SK-N-SH treated with all-trans-retinoic acid at 6 μM for 48 hours (cell line): Measurements from ENCODE around the gene ZEB2.

ENCODE experiments used
- ARNTL ChIP-seq: fragments of 450-650 bp; formaldehyde crosslinking; IDR thresholded peaks from 2 replicates; pipeline ENCODE4 v1.5.0; 2020; ENCODE audit warnings: low read depth, mild to moderate bottlenecking, moderate library complexity, borderline replicate concordance
- GLIS3 ChIP-seq: fragments of 250-450 bp; sonication (Bioruptor Pico); IDR thresholded peaks from 2 replicates; pipeline ENCODE4 v1.5.0; 2020; ENCODE audit warnings: mild to moderate bottlenecking, moderate library complexity
- PPARA ChIP-seq: fragments of 250-450 bp; sonication (Bioruptor Pico); IDR thresholded peaks from 2 replicates; pipeline ENCODE4 v1.5.0; 2020; ENCODE audit warnings: mild to moderate bottlenecking, borderline replicate concordance
- RARB ChIP-seq: fragments of 250-450 bp; sonication (Bioruptor Pico); IDR thresholded peaks from 2 replicates; pipeline ENCODE4 v1.8.0; 2021; ENCODE audit warnings: mild to moderate bottlenecking, moderate library complexity
- SNAI2 ChIP-seq: fragments of 250-450 bp; sonication (Bioruptor Pico); IDR thresholded peaks from 2 replicates; pipeline ENCODE4 v1.5.0; 2020; ENCODE audit warnings: mild to moderate bottlenecking, moderate library complexity
- TOX ChIP-seq: fragments of 250-450 bp; sonication (Bioruptor Pico); IDR thresholded peaks from 2 replicates; pipeline ENCODE4 v1.8.0; 2021; ENCODE audit warnings: mild to moderate bottlenecking, moderate library complexity, borderline replicate concordance
- TSHZ2 ChIP-seq: fragments of 250-450 bp; sonication (Bioruptor Pico); IDR thresholded peaks from 2 replicates; pipeline ENCODE4 v1.5.0; 2020; ENCODE audit warnings: mild to moderate bottlenecking, moderate library complexity
- ZFP3 ChIP-seq: fragments of 250-450 bp; sonication (Bioruptor Pico); IDR thresholded peaks from 2 replicates; pipeline ENCODE4 v1.5.0; 2020; ENCODE audit warnings: mild to moderate bottlenecking, moderate library complexity
- ZNF565 ChIP-seq: fragments of 450-650 bp; formaldehyde crosslinking; conservative IDR thresholded peaks from 2 replicates; pipeline ENCODE4 v1.5.0; 2020; ENCODE audit warnings: low read depth, mild to moderate bottlenecking, moderate library complexity
- TF ChIP-seq, protein P1 (sequence below): fragments of 250-450 bp; sonication (Bioruptor Pico); IDR thresholded peaks from 2 replicates; pipeline ENCODE4 v1.8.0; 2020; ENCODE audit warnings: mild to moderate bottlenecking, moderate library complexity, borderline replicate concordance
- TF ChIP-seq, protein P2 (sequence below): fragments of 250-450 bp; sonication (Bioruptor Pico); IDR thresholded peaks from 2 replicates; pipeline ENCODE4 v1.5.1; 2020; ENCODE audit warnings: low read depth, mild to moderate bottlenecking, moderate library complexity

DNA sequence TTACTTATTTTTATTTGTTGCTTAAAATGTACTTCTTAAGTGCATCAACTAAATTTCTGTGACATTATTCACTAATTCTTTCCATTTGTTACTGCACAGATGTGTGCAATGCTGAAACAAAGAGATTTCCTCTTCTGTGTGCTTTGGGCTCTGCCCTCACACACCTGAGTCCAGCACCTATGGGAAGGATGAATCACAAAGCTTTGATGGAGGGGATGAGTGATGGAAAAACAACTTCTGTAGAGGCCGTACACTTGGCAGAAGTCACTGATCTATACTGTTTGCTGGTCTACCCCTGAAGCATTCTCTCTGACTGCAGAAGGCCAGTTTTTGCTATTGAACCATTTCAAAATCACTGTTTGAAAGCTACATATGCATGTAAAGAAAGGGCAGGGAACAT lies 178.4 kb downstream of the ZEB2 start:
- TF ChIP-seq GLIS3 (CRISPR knock-in tag): no peak
- no peak for TF ChIP-seq TSHZ2 (CRISPR knock-in tag)
- no peak for TF ChIP-seq PPARA (CRISPR knock-in tag)
- TF ChIP-seq, protein P1, sequence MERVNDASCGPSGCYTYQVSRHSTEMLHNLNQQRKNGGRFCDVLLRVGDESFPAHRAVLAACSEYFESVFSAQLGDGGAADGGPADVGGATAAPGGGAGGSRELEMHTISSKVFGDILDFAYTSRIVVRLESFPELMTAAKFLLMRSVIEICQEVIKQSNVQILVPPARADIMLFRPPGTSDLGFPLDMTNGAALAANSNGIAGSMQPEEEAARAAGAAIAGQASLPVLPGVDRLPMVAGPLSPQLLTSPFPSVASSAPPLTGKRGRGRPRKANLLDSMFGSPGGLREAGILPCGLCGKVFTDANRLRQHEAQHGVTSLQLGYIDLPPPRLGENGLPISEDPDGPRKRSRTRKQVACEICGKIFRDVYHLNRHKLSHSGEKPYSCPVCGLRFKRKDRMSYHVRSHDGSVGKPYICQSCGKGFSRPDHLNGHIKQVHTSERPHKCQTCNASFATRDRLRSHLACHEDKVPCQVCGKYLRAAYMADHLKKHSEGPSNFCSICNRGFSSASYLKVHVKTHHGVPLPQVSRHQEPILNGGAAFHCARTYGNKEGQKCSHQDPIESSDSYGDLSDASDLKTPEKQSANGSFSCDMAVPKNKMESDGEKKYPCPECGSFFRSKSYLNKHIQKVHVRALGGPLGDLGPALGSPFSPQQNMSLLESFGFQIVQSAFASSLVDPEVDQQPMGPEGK (CRISPR knock-in tag): no peak
- no peak for TF ChIP-seq TOX (CRISPR knock-in tag)
- no peak for TF ChIP-seq RARB (CRISPR knock-in tag)
- no peak for TF ChIP-seq SNAI2 (CRISPR knock-in tag)
- TF ChIP-seq, protein P2, sequence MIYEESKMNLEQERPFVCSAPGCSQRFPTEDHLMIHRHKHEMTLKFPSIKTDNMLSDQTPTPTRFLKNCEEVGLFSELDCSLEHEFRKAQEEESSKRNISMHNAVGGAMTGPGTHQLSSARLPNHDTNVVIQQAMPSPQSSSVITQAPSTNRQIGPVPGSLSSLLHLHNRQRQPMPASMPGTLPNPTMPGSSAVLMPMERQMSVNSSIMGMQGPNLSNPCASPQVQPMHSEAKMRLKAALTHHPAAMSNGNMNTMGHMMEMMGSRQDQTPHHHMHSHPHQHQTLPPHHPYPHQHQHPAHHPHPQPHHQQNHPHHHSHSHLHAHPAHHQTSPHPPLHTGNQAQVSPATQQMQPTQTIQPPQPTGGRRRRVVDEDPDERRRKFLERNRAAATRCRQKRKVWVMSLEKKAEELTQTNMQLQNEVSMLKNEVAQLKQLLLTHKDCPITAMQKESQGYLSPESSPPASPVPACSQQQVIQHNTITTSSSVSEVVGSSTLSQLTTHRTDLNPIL (CRISPR knock-in tag): no peak
- no peak for TF ChIP-seq ZFP3 (CRISPR knock-in tag)
- TF ChIP-seq ARNTL (CRISPR knock-in tag): no peak
- no peak for TF ChIP-seq ZNF565 (CRISPR knock-in tag)
